OCI-LY7 (cell line): ENCODE results near the gene NTRK3. TPM values are rescaled to one million over a fixed set of nuclear protein-coding genes. Genes with fewer than 3 reads are reported as not detected.

Experiments
- BruUV-seq: library from RNA; stranded (reverse); fragments of 400-500 nt; replicated peaks from 2 replicates; lab custom pipeline; 2021; lab: Mats Ljungman, UMichigan
- CTCF ChIA-PET: fragments of 300-600 bp; sonication (Branson Sonifier 250); formaldehyde crosslinking; loops from one replicate; lab custom pipeline; 2022; ENCODE audit warnings: antibody characterized with exemption; ENCODE audit not compliant: unreplicated experiment; lab: Charles Lee
- POLR2A ChIA-PET: fragments of 300-600 bp; sonication (Branson Sonifier 250); formaldehyde crosslinking; loops from one replicate; lab custom pipeline; 2022; ENCODE audit warnings: antibody characterized with exemption; lab: Charles Lee
- DNase-seq: peaks from one replicate; pipeline ENCODE4 v3.0.0-alpha.2; 2015; ENCODE audit warnings: low spot score
- H2AFZ ChIP-seq: fragments of 200-600 bp; sonication (generic), shearing (Covaris generic); 2 replicates; pipeline ENCODE4 v1.6.1; 2014; ENCODE audit warnings: mild to moderate bottlenecking, antibody characterized with exemption, low read length, moderate library complexity
- H3K27ac ChIP-seq: fragments of 200-600 bp; sonication (generic); 2 replicates; pipeline ENCODE4 v1.5.1; 2014; ENCODE audit warnings: mixed run types, low read depth, mild to moderate bottlenecking, moderate library complexity, low read length, inconsistent platforms; ENCODE audit not compliant: poor library complexity, severe bottlenecking
- H3K36me3 ChIP-seq: fragments of 200-600 bp; sonication (generic); 2 replicates; pipeline ENCODE4 v1.6.1; 2014; ENCODE audit warnings: mild to moderate bottlenecking, antibody characterized with exemption, low read length, moderate library complexity, mixed read lengths; ENCODE audit not compliant: insufficient read depth
- H3K4me1 ChIP-seq: fragments of 200-600 bp; sonication (generic); 2 replicates; pipeline ENCODE4 v1.5.1; 2014; ENCODE audit warnings: mild to moderate bottlenecking, low read length; ENCODE audit not compliant: insufficient read depth, poor library complexity, severe bottlenecking
- H3K4me2 ChIP-seq: fragments of 200-600 bp; sonication (generic); 2 replicates; pipeline ENCODE4 v1.6.1; 2014; ENCODE audit warnings: mild to moderate bottlenecking, low read length
- H3K4me3 ChIP-seq: fragments of 200-600 bp; sonication (generic); 2 replicates; pipeline ENCODE4 v1.5.1; 2014; ENCODE audit warnings: mild to moderate bottlenecking, low read depth, low read length; ENCODE audit not compliant: poor library complexity, severe bottlenecking
- H3K79me2 ChIP-seq: fragments of 200-600 bp; sonication (generic); 2 replicates; pipeline ENCODE4 v1.6.1; 2016; ENCODE audit warnings: low read depth, mild to moderate bottlenecking, low read length, moderate library complexity, mixed read lengths; ENCODE audit not compliant: insufficient read depth
- H3K9me2 ChIP-seq: fragments of 200-600 bp; sonication (generic); 2 replicates; pipeline ENCODE4 v1.6.1; 2016; ENCODE audit warnings: mild to moderate bottlenecking, low read length, mixed read lengths; ENCODE audit not compliant: insufficient read depth
- H3K9me3 ChIP-seq: fragments of 200-600 bp; sonication (generic); 2 replicates; pipeline ENCODE4 v1.6.1; 2014; ENCODE audit warnings: mild to moderate bottlenecking, mixed run types, low read length, mixed read lengths
- H4K20me1 ChIP-seq: fragments of 200-600 bp; sonication (generic); 2 replicates; pipeline ENCODE4 v1.6.1; 2014; ENCODE audit warnings: mild to moderate bottlenecking, antibody characterized with exemption, low read length, moderate library complexity, mixed read lengths; ENCODE audit not compliant: insufficient read depth
- CTCF ChIP-seq: fragments of 200-600 bp; sonication (generic); conservative IDR thresholded peaks from 2 replicates; pipeline ENCODE4 v1.5.1; 2014; ENCODE audit warnings: mild to moderate bottlenecking, antibody characterized with exemption, low read length, moderate library complexity, mixed read lengths
- EZH2phosphoT487 ChIP-seq: fragments of 200-600 bp; sonication (generic); IDR thresholded peaks from 2 replicates; pipeline ENCODE4 v1.6.1; 2018; ENCODE audit warnings: low read depth, borderline replicate concordance, mild to moderate bottlenecking, mixed run types, antibody characterized with exemption, low read length, moderate library complexity, mixed read lengths
- intact Hi-C: fragments of 100-400 bp; cut with micrococcal nuclease; formaldehyde crosslinking; loops from one replicate; pipeline ENCODE4 v1.10.0; 2022; ENCODE audit not compliant: unreplicated experiment
- total RNA-seq, 2 experiments: library from RNA; depleted of rRNA in 1 of 2; stranded (reverse); fragments of >200 nt in 1 of 2; shearing (Covaris generic) in 1 of 2; gene quantifications; 2 replicates each; pipeline ENCODE4 v1.2.3, GENCODE V29; 2014 to 2022

NTRK3 gene
- total RNA-seq, 2 experiments from 2014 or later: 0.50 to 2.5 TPM

- Histone ChIP-seq H3K9me3 (no peaks in the 10 kb centered on the region), H3K79me2 (no peaks in the 10 kb centered on the region), H3K4me2 (no peak overlapping the region), H3K4me3 (no peak overlapping the region), H3K9me2 (no peaks in the 10 kb centered on the region), H3K4me1 (peaks cover 14% of the 10 kb centered on the region), H2AFZ (no peak overlapping the region), H4K20me1 (no peaks in the 10 kb centered on the region), H3K27ac (no peak overlapping the region), H3K36me3 (no peaks in the 10 kb centered on the region)
- no peak for TF ChIP-seq EZH2phosphoT487
- TF ChIP-seq CTCF: no peak
- DNase-seq: no peak
- no TSS peak for BruUV-seq
- POLR2A ChIA-PET: interaction anchor here (0.6 kb wide), 1 partner anchor 17 kb away, joined by 3 read pairs; no protein-coding TSS in a partner anchor
- intact Hi-C loops: no loop called here
- CTCF ChIA-PET: no interaction called here
Observed at GRCh38 chr15:88219623-88220022, 36.9 kb downstream of the NTRK3 start.

- no TSS peak for BruUV-seq
- H3K4me1 ChIP-seq: peaks cover 19% of the 10 kb centered on the region
- no peaks in the 10 kb centered on the region for H3K79me2 ChIP-seq
- intact Hi-C loops: no loop called here
- H3K9me3 ChIP-seq: no peaks in the 10 kb centered on the region
- ChIA-PET POLR2A (no interaction called here), CTCF (no interaction called here)
- no peak for DNase-seq
- H3K4me2 ChIP-seq: no peak overlapping the region
- H3K4me3 ChIP-seq: no peak overlapping the region
- H3K9me2 ChIP-seq: no peaks in the 10 kb centered on the region
- no peaks in the 10 kb centered on the region for H4K20me1 ChIP-seq
- H3K36me3 ChIP-seq: no peaks in the 10 kb centered on the region
- no peak for TF ChIP-seq CTCF
- no peak for TF ChIP-seq EZH2phosphoT487
- no peak overlapping the region for H3K27ac ChIP-seq
- H2AFZ ChIP-seq: no peak overlapping the region
Observed at GRCh38 chr15:88218557-88219221, 37.9 kb downstream of the NTRK3 start.

GRCh38 chr15:88215066-88215648, 41.4 kb downstream of the NTRK3 start:
- H3K4me3 ChIP-seq: no peak overlapping the region
- intact Hi-C loops: no loop called here
- H3K36me3 ChIP-seq: no peaks in the 10 kb centered on the region
- H3K4me2 ChIP-seq: peak overlapping the region; percentile 31; the same call in 1 of the 2 replicates
- no peak for DNase-seq
- H4K20me1 ChIP-seq: no peaks in the 10 kb centered on the region
- no peaks in the 10 kb centered on the region for H3K79me2 ChIP-seq
- H3K27ac ChIP-seq: no peak overlapping the region
- CTCF ChIA-PET: interaction anchor here (0.6 kb wide), 1 partner anchor 26 kb away, joined by 3 read pairs; no protein-coding TSS in a partner anchor
- BruUV-seq: no TSS peak
- TF ChIP-seq EZH2phosphoT487 (no peak), CTCF (no peak)
- no peaks in the 10 kb centered on the region for H3K9me2 ChIP-seq
- H3K4me1 ChIP-seq: peaks cover 19% of the 10 kb centered on the region
- POLR2A ChIA-PET: no interaction called here
- H3K9me3 ChIP-seq: no peaks in the 10 kb centered on the region
- no peak overlapping the region for H2AFZ ChIP-seq
